Aorta (tissue), 5 donors: ENCODE results near the gene CEP43. TPM values are rescaled to one million over a fixed set of nuclear protein-coding genes. Genes with fewer than 3 reads are reported as not detected.
A peak's percentile ranks its signal among the peaks of the same experiment; 100 is the strongest.
"Not testable (repeated sequence)": the region's sequence is repeated elsewhere in the genome, so short reads cannot be mapped to it uniquely, and the experiment has no call there.

Experiments used
- ATAC-seq: fragments of 200-7000 bp; cut with Tn5 transposase; one replicate; pipeline ENCODE4 v1.9.1; 2022; ENCODE audit warnings: moderate library complexity; ENCODE audit not compliant: low FRiP score
- DNase-seq, 2 donors: peaks; one replicate each; pipeline ENCODE4 v3.0.0-alpha.2; 2020
- H3K27ac ChIP-seq, 2 donors: one replicate each; pipeline ENCODE4 v1.5.1; 2013; ENCODE audit warnings: low read length in 2 of 2, mild to moderate bottlenecking in 2 of 2, moderate library complexity in 2 of 2, control low read depth in 1 of 2, inconsistent platforms in 1 of 2, low read depth in 1 of 2
- H3K27me3 ChIP-seq, 2 donors: one replicate each; pipeline ENCODE4 v1.6.1; 2013; ENCODE audit warnings: control low read depth in 1 of 2, low read length in 1 of 2, mild to moderate bottlenecking in 1 of 2, moderate library complexity in 1 of 2; ENCODE audit not compliant: insufficient read depth in 2 of 2, control insufficient read depth in 1 of 2
- H3K36me3 ChIP-seq, 2 donors: one replicate each; pipeline ENCODE4 v1.6.1; 2013; ENCODE audit warnings: control low read depth in 1 of 2, low read length in 1 of 2, mild to moderate bottlenecking in 1 of 2; ENCODE audit not compliant: insufficient read depth in 2 of 2, control insufficient read depth in 1 of 2
- H3K4me1 ChIP-seq, 2 donors: one replicate each; pipeline ENCODE4 v1.6.1; 2013; ENCODE audit warnings: low read length in 2 of 2, control low read depth in 1 of 2, mild to moderate bottlenecking in 1 of 2, moderate library complexity in 1 of 2; ENCODE audit not compliant: insufficient read depth in 2 of 2, control insufficient read depth in 1 of 2
- H3K4me3 ChIP-seq, 2 donors: one replicate each; pipeline ENCODE4 v1.5.1; 2013; ENCODE audit warnings: low read length in 2 of 2, control low read depth in 1 of 2, mild to moderate bottlenecking in 1 of 2
- H3K9me3 ChIP-seq: one replicate; pipeline ENCODE4 v1.6.1; 2013; ENCODE audit warnings: mild to moderate bottlenecking, low read length; ENCODE audit not compliant: control insufficient read depth
- WGBS, 2 donors: extraction: QIAGEN DNeasy Blood & Tissue Kit; methylation state at CpG; one replicate each; pipeline ENCODE4 v1.1.7; 2013; 5-methylcytosine and 5-hydroxymethylcytosine counted together
- intact Hi-C, 2 donors: fragments of 100-400 bp; cut with DNase I; formaldehyde crosslinking; loops; one replicate each; pipeline versions ENCODE4 v1.14.2 to v1.15.0; 2022
- long read RNA-seq, 2 donors: library from polyadenylated mRNA; unstranded; transcript quantifications; one replicate each; pipeline ENCODE4 v2.0.0, GENCODE V29; 2020 to 2021
- polyA plus RNA-seq, 2 donors: library from polyadenylated mRNA; stranded (reverse); fragments of 200-250 nt; gene quantifications; one replicate each; pipeline ENCODE4 v1.2.3, GENCODE V29; 2013
- total RNA-seq, 2 donors: library from RNA; stranded (reverse); fragmentation: NEBNext Ultra II Directional; extraction: Animal tissue kit (Norgen Biotek cat#: 25700); gene quantifications; one replicate each; pipeline ENCODE4 v1.2.1, GENCODE V29; 2021
- donor health status: healthy with polysubstance abuse.
- donor health status: Bipolar disorder and iron deficiency.
- donor health status: DM: no; HTN: no; CAD: no.
- donor health status: DM: no; HTN: no; CAD: no.
- donor health status: DM: yes; HTN: yes; CAD: no.

Gene CEP43
- 10 to 100 TPM in 1 of 2 donors, 1 to 10 TPM in 1; 8.4 to 13.6 TPM for total RNA-seq
- polyA plus RNA-seq, result 1 to 10 TPM; 7.8 to 9.4 TPM
- long read RNA-seq, donor 1, full-length matches to known transcripts, result 9 of 12 reads
- long read RNA-seq, donor 1, partial matches to known transcripts, result 1 of 12 reads
- long read RNA-seq, donor 1, other reads (novel, unspliced or antisense), result 2 of 12 reads
- long read RNA-seq, donor 2, full-length matches to known transcripts, result 1 of 3 reads
- long read RNA-seq, donor 2, partial matches to known transcripts, result 1 of 3 reads
- long read RNA-seq, donor 2, other reads (novel, unspliced or antisense), result 1 of 3 reads

- H3K27ac ChIP-seq, result peak within 1 kb of the TSS in 1 of 2 donors; percentile 10
Measured at GRCh38 chr6:166999145-166999883, at the start of gene CEP43. CEP43 (plus strand) TSS chr6:166999397; CDS start chr6:166999413, 16 bp downstream.

GRCh38 chr6:166949528-166950442 is 49.4 kb upstream of the CEP43 start:
- ATAC-seq, result no peak
- Histone ChIP-seq H3K27ac (no peak overlapping the region), H3K27me3 (no peaks in the 10 kb centered on the region), H3K36me3 (peaks cover 0 to 4% of the 10 kb centered on the region in 2 donors), H3K4me3 (no peak overlapping the region), H3K4me1 (no peaks in the 10 kb centered on the region), H3K9me3 (no peaks in the 10 kb centered on the region)
- intact Hi-C loops, result loop anchor here (10.0 kb wide), 2 partner anchors 165 to 175 kb away; no protein-coding TSS in a partner anchor
- 79 to 84% methylated on average over 9 of the region's 9 CpGs for WGBS, 2 donors
- no peak for DNase-seq

More at GRCh38 chr6:166999145-166999883, at the start of gene CEP43:
- intact Hi-C loops, result loop anchor here (2.0 to 10.0 kb wide), 3 partner anchors 43 to 532 kb away; partner anchors contain the start of genes RNASET2 (in 1 of the 2) and RPS6KA2 (in 1 of the 2)
- Histone ChIP-seq H3K4me1 (no peaks in the 10 kb centered on the region), H3K4me3 (peak within 1 kb of the TSS; percentile 89 to 95), H3K36me3 (no peaks in the 10 kb centered on the region), H3K27me3 (no peaks in the 10 kb centered on the region), H3K9me3 (no peaks in the 10 kb centered on the region)
- peak; percentile 97 for DNase-seq
- WGBS, 2 donors, result 0 to 1% methylated on average over 48 to 93 of the region's 93 CpGs
- peak; percentile 100 for ATAC-seq

GRCh38 chr6:166950443-166950821 is 48.8 kb upstream of the CEP43 start:
- intact Hi-C loops, result loop anchor here (10.0 kb wide), 2 partner anchors 166 to 176 kb away; no protein-coding TSS in a partner anchor
- H3K36me3 ChIP-seq, result peaks cover 0 to 4% of the 10 kb centered on the region in 2 donors
- H3K4me3 ChIP-seq, result no peak overlapping the region

GRCh38 chr6:166950892-166951669 is 48.1 kb upstream of the CEP43 start:
- peak in 1 of 2 donors; percentile 75 for DNase-seq
- H3K27ac ChIP-seq, H3K4me1 ChIP-seq, H3K9me3 ChIP-seq, ATAC-seq, H3K4me3 ChIP-seq, H3K27me3 ChIP-seq, H3K36me3 ChIP-seq: not testable (repeated sequence)
- intact Hi-C loops, result loop anchor here (10.0 kb wide), 2 partner anchors 166 to 176 kb away; no protein-coding TSS in a partner anchor
- WGBS, 2 donors, result 79 to 82% methylated on average over 17 of the region's 17 CpGs

More at GRCh38 chr6:166950443-166950821, 48.8 kb upstream of the CEP43 start:
- DNase-seq (no peak), ATAC-seq (no peak)
- Histone ChIP-seq H3K4me1 (no peaks in the 10 kb centered on the region), H3K9me3 (no peaks in the 10 kb centered on the region), H3K27ac (no peak overlapping the region), H3K27me3 (no peaks in the 10 kb centered on the region)
- WGBS, 2 donors, result 86 to 91% methylated on average over 10 of the region's 10 CpGs

- WGBS, 2 donors, result 89 to 91% methylated on average over 3 of the region's 3 CpGs
- intact Hi-C loops, result loop anchor here (10.0 kb wide), 2 partner anchors 167 to 177 kb away; no protein-coding TSS in a partner anchor
- ATAC-seq, result no peak
- DNase-seq, result no peak
- Histone ChIP-seq H3K4me1 (no peaks in the 10 kb centered on the region), H3K27me3 (no peaks in the 10 kb centered on the region), H3K4me3 (no peak overlapping the region), H3K27ac (no peak overlapping the region), H3K36me3 (peaks cover 0 to 3% of the 10 kb centered on the region in 2 donors), H3K9me3 (no peaks in the 10 kb centered on the region)
Measured at GRCh38 chr6:166951670-166952060, 47.5 kb upstream of the CEP43 start.

GRCh38 chr6:166952121-166952520 is 47.1 kb upstream of the CEP43 start:
- DNase-seq (no peak), ATAC-seq (no peak)
- no peaks in the 10 kb centered on the region for H3K27me3 ChIP-seq
- no peak overlapping the region for H3K4me3 ChIP-seq
- intact Hi-C loops, result loop anchor here (10.0 kb wide), 2 partner anchors 167 to 177 kb away; no protein-coding TSS in a partner anchor
- H3K36me3 ChIP-seq, result peaks cover 0 to 3% of the 10 kb centered on the region in 2 donors
- H3K27ac ChIP-seq, result no peak overlapping the region
- no peaks in the 10 kb centered on the region for H3K9me3 ChIP-seq
- WGBS, 2 donors, result 90% methylated on average over 12 of the region's 12 CpGs
- no peaks in the 10 kb centered on the region for H3K4me1 ChIP-seq

GRCh38 chr6:166952567-166953486 is 46.4 kb upstream of the CEP43 start:
- Histone ChIP-seq H3K36me3 (no peaks in the 10 kb centered on the region), H3K9me3 (no peaks in the 10 kb centered on the region), H3K27ac (no peak overlapping the region), H3K27me3 (no peaks in the 10 kb centered on the region), H3K4me1 (peaks cover 0 to 1% of the 10 kb centered on the region in 2 donors), H3K4me3 (no peak overlapping the region)
- 85 to 91% methylated on average over 17 of the region's 17 CpGs for WGBS, 2 donors
- DNase-seq (no peak), ATAC-seq (no peak)
- intact Hi-C loops, result loop anchor here (10.0 kb wide), 2 partner anchors 168 to 178 kb away; no protein-coding TSS in a partner anchor
